ENCODE data around the gene SUN3.
A peak's percentile ranks its signal among the peaks of the same experiment; 100 is the strongest.

Gene SUN3

DNA sequence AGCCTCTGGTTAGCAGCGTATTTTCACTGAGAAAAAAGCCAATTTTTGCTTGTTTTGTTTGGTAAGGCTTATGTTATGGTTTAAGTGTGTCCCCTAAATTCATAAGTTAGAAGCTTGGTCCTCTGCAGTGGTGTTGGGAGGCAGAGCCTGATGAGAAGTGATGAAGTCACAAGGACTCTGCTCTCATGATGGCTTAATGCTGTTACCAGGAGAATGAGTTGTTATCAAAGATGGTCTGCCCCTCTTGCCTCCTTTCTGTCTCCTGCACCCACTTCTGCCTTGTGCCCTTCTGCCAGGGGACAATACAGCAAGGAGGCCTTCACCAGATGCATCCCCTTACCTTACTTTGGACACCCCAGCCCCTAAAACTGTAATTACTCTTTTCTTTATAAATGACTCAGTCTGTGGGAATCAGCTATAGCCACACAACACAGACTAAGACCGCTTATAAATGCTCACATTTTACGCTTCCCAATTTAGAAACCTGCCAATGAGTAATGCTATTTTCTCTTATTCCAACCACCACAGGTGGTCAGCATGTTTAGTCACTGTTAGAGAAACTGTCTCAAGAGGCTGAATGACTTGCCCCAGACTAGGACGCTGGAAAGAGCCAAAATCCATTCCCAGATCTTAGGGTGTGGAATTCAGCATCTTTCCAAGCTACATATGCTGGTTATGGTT is 74.5 kb downstream of the SUN3 start:
- no peak for DNase-seq (ENCODE audit: low read depth)
- H3K4me3 ChIP-seq (ENCODE audit: low read depth, low read length) = no peak overlapping the region
- TF ChIP-seq, protein P1, sequence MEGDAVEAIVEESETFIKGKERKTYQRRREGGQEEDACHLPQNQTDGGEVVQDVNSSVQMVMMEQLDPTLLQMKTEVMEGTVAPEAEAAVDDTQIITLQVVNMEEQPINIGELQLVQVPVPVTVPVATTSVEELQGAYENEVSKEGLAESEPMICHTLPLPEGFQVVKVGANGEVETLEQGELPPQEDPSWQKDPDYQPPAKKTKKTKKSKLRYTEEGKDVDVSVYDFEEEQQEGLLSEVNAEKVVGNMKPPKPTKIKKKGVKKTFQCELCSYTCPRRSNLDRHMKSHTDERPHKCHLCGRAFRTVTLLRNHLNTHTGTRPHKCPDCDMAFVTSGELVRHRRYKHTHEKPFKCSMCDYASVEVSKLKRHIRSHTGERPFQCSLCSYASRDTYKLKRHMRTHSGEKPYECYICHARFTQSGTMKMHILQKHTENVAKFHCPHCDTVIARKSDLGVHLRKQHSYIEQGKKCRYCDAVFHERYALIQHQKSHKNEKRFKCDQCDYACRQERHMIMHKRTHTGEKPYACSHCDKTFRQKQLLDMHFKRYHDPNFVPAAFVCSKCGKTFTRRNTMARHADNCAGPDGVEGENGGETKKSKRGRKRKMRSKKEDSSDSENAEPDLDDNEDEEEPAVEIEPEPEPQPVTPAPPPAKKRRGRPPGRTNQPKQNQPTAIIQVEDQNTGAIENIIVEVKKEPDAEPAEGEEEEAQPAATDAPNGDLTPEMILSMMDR (IDR thresholded peaks at IDR 0.05; ENCODE audit: control insufficient read depth, extremely low read depth, insufficient read depth) = no peak

DNA sequence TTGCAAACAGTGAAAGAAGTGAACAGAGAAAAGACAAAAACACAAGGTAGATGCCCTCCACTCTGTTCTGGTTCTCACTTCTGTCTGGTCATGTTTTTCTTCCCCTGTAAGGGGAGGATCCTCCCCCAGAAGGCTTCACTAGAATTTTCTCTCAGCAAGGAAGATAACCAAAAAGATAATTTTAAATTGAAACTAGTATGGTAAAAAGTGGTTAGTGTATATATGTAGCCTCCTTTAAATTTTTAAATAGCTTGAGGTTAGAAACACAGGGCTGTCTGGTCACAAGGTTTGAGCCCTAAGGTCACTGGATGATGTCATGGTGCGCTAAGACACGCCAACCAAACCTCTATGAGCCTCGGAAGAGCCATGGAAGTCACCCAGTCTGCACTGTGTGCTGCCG is 75.1 kb downstream of the SUN3 start:
- TF ChIP-seq, protein P1 (IDR thresholded peaks at IDR 0.05; ENCODE audit: control insufficient read depth, extremely low read depth, insufficient read depth) = no peak
- no peak overlapping the region for H3K4me3 ChIP-seq (ENCODE audit: low read depth, low read length)
- no peak for DNase-seq (ENCODE audit: low read depth)

DNA sequence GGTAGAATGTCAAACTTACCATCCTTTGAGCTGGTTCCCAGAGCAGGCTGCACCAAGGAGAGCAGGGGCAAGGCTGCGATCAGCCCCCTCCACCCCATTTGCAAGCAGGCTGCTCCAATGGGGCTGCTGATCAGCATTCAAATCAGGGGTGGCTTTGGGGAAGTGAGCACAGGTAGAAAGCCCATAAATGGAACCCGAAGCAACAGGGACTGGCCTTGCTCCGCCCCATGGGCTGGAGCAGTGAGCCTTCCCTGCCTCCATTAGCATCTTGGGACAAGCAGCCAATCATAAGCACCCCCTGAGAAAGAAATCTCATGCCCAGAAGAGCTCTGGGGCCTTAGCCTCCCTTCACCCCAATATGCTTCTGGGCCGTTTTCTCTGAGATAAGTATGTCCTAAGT is 76.7 kb downstream of the SUN3 start:
- TF ChIP-seq, protein P1 (IDR thresholded peaks at IDR 0.05; ENCODE audit: control insufficient read depth, extremely low read depth, insufficient read depth) = no peak
- no peak for DNase-seq (ENCODE audit: low read depth)
- no peak overlapping the region for H3K4me3 ChIP-seq (ENCODE audit: low read depth, low read length)

DNA sequence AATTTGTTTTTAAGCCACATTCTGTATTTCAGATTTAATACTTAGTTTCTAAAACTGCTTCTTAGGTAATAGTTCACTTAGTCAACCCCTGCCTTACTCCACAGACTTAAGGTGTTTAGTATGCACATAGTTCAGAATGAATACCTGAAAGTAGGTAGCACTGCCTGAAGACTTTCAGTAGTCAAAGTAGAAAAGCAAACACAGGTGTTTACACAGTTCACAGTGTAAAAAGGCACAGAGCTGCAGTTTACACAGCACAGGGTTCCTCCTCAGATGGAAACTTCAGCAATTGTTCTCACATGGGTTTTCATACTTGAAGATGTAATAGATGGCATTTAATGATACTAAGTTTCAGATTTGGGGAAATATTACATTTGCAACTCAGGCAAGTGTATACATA is 77.5 kb downstream of the SUN3 start:
- H3K4me3 ChIP-seq (ENCODE audit: low read depth, low read length) = no peak overlapping the region
- TF ChIP-seq, protein P1 (IDR thresholded peaks at IDR 0.05; ENCODE audit: control insufficient read depth, extremely low read depth, insufficient read depth) = no peak
- DNase-seq (ENCODE audit: low read depth) = peak; percentile 66

DNA sequence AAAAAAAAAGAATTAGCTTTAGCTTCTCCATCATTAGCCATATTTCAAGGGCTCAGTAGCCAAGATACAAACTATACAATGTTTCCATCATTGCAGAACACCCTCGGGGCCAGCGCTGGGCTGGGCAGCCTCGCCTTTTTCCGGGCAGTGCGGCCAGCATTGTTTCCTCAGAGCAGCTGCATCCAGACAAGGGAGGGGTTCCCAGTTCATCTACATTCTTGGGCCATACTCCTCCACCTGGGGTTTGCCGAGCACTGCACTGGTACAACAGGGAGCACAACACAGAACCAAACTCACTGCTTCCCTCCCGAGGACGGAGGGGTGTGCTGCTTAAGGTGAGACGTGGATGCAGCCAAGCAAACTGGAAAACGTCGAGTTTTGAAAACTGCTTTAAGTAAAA is 78.2 kb downstream of the SUN3 start:
- TF ChIP-seq, protein P1 (IDR thresholded peaks at IDR 0.05; ENCODE audit: control insufficient read depth, extremely low read depth, insufficient read depth) = no peak
- H3K4me3 ChIP-seq (ENCODE audit: low read depth, low read length) = no peak overlapping the region
- DNase-seq (ENCODE audit: low read depth) = no peak

DNA sequence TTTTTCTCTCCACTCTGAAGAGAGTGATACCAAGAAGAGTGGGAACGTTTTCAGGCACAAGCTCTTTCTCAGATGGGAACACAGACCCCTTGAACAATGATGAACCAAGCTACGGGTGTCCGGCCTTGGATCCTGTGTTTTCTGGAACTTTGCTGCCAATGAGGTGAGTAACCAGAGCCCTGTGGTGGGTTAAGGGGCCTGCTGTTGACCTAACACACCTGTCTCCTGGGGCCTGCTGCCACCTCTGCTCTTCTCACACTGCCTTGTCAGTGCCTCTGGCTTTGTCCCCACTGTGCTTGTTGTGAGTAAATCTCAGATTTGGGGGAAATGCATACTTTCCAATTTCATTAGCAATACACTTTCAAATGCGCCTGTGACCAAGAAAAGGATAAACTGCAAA is 79.2 kb downstream of the SUN3 start:
- DNase-seq (ENCODE audit: low read depth) = no peak
- H3K4me3 ChIP-seq (ENCODE audit: low read depth, low read length) = no peak overlapping the region
- TF ChIP-seq, protein P1 (IDR thresholded peaks at IDR 0.05; ENCODE audit: control insufficient read depth, extremely low read depth, insufficient read depth) = no peak
